ENCODE data around the gene PDE4B.

The PDE4B gene

DNA sequence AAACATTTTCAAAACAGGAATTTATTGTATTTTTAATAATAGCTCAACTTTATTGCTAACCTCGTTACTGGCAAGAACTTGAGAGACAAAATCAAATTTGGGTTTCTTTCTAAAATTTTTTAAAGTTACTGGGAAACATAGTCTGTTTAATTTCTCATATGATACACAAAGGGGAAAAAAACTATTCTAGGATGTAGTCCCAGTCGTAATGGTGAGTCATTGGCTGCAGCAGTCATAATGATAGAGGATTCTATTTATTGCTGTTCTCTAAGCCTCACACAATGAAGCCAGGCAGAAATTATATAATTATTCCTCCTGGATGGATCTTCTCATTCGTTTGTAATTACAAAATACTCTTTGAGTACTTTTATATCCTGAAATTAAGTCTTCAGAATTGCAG is 414.8 kb downstream of the PDE4B start:
- no peak for DNase-seq (ENCODE audit: low spot score)
- Histone ChIP-seq H3K27ac (no peak overlapping the region), H3K4me3 (no peak overlapping the region)
- TF ChIP-seq, protein P1, sequence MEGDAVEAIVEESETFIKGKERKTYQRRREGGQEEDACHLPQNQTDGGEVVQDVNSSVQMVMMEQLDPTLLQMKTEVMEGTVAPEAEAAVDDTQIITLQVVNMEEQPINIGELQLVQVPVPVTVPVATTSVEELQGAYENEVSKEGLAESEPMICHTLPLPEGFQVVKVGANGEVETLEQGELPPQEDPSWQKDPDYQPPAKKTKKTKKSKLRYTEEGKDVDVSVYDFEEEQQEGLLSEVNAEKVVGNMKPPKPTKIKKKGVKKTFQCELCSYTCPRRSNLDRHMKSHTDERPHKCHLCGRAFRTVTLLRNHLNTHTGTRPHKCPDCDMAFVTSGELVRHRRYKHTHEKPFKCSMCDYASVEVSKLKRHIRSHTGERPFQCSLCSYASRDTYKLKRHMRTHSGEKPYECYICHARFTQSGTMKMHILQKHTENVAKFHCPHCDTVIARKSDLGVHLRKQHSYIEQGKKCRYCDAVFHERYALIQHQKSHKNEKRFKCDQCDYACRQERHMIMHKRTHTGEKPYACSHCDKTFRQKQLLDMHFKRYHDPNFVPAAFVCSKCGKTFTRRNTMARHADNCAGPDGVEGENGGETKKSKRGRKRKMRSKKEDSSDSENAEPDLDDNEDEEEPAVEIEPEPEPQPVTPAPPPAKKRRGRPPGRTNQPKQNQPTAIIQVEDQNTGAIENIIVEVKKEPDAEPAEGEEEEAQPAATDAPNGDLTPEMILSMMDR (IDR thresholded peaks at IDR 0.05) = no peak

DNA sequence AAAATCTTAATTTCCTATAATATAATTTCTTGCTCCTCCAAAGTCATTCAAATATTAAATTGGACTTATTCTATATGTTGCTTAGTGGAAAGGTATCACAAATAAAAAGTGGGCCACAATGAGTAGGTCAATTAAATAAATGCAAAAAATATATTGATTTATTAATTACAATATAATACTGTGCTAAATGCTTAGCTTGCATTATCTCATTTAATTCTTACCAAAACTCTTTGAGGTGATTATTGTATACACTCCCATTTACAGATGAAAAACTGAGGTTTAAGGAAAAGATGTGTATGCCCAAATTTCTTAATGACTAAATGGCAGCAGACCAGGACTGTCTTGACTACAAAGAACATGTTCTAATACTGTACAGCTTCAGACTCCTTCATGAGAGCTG is 415.9 kb downstream of the PDE4B start:
- Histone ChIP-seq H3K27ac (no peak overlapping the region), H3K4me3 (no peak overlapping the region)
- TF ChIP-seq, protein P1 (IDR thresholded peaks at IDR 0.05) = no peak
- no peak for DNase-seq (ENCODE audit: low spot score)

DNA sequence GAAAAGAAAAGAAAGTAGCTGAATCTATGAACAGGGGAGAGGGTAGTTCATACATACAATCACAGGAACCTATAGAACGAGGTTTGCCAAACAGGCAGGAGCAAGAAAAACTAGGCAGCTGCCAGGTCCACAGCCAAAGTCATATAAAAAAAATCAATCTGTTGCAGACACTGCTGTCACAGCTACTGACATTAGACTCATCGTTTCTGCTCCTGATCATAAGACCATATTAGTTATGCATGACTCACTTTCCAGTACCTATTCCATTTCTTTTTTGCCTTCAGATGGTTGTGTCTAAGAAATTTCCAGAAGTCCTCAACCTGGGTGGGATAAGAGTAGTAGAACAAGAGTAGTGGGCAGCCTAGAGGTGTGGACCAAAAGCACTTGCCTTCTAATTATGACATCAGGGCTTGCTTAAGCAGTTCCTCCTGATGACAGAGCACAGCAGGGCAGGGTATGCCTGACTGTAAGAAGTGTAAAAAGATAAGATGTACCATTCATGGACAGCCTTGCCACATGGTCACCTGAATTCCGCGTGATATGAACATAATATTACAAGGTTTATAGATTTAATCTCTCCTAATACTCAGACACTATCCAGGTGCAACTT is 418.0 kb downstream of the PDE4B start:
- no peak for DNase-seq (ENCODE audit: low spot score)
- TF ChIP-seq, protein P1 (IDR thresholded peaks at IDR 0.05) = no peak
- Histone ChIP-seq H3K4me3 (no peak overlapping the region), H3K27ac (no peak overlapping the region)

DNA sequence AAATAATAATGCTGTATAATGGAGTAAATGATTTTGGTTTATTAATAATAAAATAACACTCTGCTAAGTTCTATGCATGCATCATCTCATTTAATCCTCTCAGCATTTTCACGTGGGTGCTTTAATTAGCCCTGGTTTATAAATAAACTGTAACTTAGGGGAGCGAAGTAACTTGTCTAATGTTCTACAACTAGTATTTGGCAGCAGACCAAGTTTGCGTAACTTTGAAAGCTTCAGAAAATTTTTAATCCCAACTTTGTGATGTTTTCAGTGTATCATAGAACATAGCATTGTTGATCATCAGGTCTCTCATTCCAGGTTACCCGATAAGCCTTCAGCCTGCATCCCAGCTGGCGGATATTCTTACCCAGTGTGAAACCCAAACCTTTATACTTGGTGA is 418.8 kb downstream of the PDE4B start:
- TF ChIP-seq, protein P1 (IDR thresholded peaks at IDR 0.05) = no peak
- no peak for DNase-seq (ENCODE audit: low spot score)
- Histone ChIP-seq H3K27ac (no peak overlapping the region), H3K4me3 (no peak overlapping the region)

DNA sequence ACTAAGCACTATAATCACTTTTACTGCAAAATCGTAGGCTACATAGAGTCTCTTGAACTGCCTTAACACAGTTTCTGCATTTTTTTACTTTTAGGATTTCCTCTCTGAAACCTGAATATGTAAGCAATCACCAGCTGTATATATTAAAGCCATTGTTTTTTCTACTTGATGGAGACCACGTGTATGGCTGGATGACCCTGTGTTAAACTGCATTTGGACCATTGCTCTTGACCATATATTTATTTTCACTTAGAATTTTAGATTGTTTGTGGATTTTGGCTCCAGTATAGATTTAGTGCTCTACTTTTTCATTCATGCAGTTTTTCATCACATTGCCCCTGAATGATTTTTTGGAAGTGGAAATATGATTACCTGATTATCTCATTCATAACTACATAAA is 420.8 kb downstream of the PDE4B start:
- TF ChIP-seq, protein P1 (IDR thresholded peaks at IDR 0.05) = no peak
- no peak for DNase-seq (ENCODE audit: low spot score)
- Histone ChIP-seq H3K27ac (no peak overlapping the region), H3K4me3 (no peak overlapping the region)

DNA sequence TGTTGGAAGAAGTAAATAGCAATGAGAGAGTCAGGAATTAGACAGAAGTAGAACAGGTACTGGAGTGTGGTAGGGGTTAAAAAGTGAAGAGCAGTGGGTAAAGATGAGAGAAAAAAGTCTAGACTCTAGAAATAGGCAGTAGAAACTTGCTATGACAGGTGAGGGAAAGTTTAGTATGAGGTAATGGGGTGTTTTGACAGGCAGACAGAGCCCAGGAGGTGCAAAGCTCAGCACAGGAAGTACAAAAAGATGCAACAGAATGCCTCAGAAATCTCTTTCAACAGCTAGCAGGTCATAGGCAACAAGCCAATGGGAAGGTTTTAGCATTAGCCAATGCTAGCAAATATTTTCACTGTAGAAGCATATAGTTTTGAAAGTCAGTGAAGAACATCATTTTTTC is 422.2 kb downstream of the PDE4B start:
- H3K4me3 ChIP-seq = no peak overlapping the region
- TF ChIP-seq, protein P1 (IDR thresholded peaks at IDR 0.05) = no peak
- no peak for DNase-seq (ENCODE audit: low spot score)

DNA sequence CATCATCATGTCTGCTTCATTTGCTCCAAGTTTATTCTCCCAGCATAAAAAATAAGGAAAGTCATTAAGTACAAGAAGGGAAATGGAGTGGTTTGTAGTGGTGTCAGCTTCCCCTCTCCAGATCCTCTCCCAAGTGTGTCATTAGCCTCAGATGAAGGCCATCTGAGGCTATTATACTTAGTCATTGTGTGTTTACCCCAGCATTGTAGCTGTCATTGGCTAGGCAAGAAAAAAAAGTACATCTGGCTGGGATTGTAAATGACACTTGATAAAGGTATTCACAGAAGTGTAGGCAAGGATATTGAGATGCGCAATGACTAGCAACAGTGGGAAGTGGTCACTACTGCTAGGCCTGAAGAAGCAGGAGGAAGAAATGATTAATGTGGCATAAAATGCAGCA is 424.3 kb downstream of the PDE4B start:
- no peak for DNase-seq (ENCODE audit: low spot score)

More for the DNA sequence above, 422.2 kb downstream of the PDE4B start:
- H3K27ac ChIP-seq = no peak overlapping the region

More for the DNA sequence above, 424.3 kb downstream of the PDE4B start:
- Histone ChIP-seq H3K4me3 (no peak overlapping the region), H3K27ac (no peak overlapping the region)
- TF ChIP-seq, protein P1 (IDR thresholded peaks at IDR 0.05) = no peak

Data from coronary artery (tissue), 2 donors.